NOMO-1 treated with dmso at 0.1 percent for 144 hours (cell line): ENCODE results near the gene TMEM208.

Experiments
- DNase-seq: peaks from one replicate; lab custom pipeline; 2025; ENCODE audit not compliant: unreplicated experiment; lab: John Stamatoyannopoulos, UW

Gene TMEM208

DNA sequence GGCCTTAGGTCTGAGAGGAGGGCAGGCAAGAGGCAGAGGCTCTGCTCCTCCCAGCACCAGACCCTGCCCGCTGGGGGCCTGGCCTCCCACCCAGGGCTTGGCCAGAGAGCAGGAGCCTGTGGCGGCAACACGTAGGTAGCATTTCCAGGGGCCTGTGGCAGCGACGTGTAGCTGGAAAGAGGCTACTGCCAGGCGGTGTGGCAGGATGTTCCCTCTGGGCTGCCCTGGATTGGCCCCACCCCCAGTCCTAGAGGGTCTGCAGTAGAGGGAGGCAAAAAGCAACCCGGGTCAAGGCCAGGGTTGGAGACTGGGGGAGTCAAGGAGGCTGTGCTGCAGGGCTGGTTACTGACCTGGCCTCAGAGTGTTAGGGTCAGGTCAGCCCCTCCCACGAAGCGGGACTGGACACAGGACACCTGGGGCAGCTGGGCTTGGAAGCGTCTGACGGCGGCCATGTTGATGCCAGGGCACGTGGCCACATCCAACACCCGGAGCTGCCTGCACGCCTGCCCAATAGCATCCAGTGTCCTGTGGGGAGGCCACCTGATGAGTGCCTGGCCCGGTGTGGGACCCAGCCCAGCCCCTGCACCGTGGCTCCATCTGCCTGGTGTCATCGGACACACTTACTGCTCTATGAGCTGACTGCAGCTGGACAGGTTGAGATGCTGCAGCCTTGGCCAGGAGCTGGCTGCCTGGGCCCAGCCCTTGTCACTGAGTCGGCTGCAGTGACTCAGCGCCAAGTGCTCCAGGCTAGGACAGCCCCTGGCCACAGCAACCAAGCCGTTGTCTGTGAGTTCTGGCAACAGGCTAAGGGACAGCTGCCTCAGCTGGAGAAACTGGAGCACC lies 19.5 kb upstream of the TMEM208 start:
- no peak for DNase-seq

DNA sequence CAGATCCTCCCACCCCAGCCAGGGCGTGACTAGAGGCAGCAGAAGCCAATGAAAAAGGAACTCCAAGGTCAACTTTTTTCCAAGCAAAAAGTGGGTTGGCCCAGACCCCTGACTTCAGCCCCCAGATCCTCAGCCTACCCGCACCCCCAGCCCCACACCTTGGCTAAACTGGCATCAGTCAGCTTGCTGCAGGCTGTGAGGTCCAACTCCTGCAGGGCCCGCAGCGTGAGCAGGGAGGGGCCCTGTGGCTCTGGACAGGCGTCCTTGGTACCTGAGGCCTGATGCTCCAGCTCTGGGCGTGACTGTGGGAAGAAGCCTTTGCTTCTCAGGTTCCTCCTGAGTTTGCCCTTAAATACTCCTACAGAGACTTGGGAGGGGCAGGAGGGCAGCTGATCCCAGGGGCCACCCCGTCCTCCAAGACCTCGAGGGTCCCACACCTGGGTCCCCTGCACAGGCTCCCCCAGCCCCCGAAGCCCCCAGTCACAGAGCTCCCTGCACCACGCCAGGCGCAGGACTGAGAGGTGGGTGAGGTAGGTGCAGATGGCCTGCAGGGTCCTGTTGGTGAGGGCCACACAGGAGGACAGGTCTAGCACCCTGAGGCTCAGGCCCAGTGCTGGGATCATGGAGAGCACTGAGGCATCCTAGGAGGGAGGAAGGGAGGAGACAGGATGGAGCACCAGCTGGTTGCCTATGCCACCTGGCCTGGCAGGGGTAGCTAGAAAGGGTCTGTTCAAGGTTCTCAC lies 18.6 kb upstream of the TMEM208 start:
- no peak for DNase-seq

GRCh38 chr16:67209565-67209964 lies 17.4 kb upstream of the TMEM208 start:
- no peak for DNase-seq

GRCh38 chr16:67210069-67210937 lies 16.6 kb upstream of the TMEM208 start:
- no peak for DNase-seq

DNA sequence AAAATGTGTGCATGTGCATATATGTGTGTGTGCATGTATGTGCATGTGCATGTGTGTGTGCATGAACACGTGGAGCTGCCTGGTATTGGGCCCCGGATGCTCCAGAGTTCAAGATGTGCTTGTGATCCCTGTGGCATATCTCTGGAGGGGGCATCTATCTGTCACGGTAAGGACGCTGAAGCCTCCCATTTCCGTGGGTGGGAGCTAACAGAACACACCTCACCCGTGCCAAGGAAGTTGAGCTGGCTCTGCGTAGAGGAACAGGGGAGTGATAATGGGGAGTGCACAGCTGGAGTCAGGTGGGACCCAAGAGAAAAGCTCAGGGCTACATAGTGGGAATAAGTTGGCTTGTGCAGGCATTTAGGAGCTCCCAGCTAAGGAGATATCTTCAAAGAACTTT lies 15.3 kb upstream of the TMEM208 start:
- DNase-seq = no peak

- DNase-seq = no peak
These were observed 14.2 kb upstream of the TMEM208 start for GRCh38 chr16:67212766-67213165.

DNA sequence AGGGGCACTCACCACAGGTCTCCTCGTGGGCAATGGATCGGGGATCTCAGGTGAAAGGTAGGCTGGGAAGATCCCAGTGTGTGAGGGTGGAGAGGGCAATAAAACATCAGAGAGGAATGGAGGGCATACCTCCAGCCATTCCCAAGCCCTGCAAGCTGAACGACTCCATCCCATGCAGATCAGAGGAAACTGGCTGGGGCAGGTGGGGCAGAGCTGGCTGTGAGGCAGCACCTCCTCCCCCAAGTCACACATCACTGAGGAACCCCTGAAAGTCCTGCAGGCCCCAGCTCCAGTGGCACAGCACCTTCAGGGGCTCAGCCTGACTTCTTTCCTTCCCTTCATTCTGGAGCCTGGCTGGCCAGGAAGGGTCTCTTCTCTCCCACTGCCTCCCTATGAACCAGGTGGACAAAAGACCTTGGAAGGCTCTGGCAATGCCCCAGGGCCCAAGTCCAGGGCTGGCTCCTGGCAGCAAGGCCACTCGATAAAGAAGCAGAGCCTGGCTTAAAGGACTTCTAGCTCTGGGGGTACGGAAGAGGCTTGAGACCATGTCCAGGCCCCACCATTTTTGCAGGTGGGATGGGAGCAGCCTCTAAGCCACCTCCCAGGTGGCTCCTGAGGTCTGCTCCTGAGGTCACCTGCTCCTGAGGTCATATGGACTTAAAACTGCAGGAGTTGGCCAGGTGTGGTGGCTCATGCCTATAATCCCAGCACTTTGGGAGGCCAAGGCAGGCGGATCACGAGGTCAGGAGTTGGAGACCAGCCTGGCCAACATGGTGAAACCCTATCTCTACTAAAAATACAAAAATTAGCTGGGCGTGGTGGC lies 13.5 kb upstream of the TMEM208 start:
- no peak for DNase-seq

DNA sequence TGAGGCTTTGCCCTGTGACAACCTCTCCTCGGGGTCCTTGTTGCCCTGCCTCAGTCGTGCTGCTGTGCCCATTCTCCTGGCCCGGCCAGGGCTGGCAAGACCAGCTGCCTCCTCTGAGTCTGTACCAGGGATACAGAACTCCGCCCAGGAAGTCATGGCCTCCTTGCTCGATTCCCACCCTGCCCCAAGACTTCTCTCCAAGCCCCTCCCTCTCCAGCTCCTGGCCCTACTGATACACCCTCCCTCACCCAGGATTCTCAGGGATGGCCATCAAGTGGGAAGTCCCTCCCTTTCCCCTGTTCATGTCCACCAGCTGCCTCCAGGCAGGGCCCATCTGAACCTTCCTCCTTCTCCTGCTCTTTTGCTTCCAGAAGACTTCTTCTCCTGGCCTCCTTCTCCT lies 11.2 kb upstream of the TMEM208 start:
- no peak for DNase-seq

- DNase-seq = no peak
These were observed 10.1 kb upstream of the TMEM208 start for GRCh38 chr16:67216612-67217490.

GRCh38 chr16:67223992-67224391 lies 2.9 kb upstream of the TMEM208 start:
- DNase-seq = no peak

GRCh38 chr16:67226295-67226803 lies 581 bp upstream of the TMEM208 start:
- DNase-seq = no peak

DNA sequence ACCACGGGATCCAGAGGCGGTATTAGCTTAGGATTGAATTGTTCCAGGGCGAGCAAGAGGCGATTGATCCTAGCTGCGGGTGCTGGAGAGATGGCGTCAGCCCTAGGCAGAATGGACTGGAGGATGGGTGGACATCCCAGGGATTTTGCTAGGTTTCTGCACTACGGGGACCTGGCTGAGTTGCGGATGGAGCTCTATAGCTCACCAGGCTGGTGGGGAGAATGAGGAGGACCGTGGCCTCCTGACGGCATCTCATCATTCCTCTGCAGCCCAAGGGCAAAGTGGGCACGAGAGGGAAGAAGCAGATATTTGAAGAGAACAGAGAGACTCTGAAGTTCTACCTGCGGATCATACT lies 614 bp downstream of the TMEM208 start:
- no peak for DNase-seq

- DNase-seq = no peak
These were observed 1.3 kb downstream of the TMEM208 start for GRCh38 chr16:67228034-67228785.

DNA sequence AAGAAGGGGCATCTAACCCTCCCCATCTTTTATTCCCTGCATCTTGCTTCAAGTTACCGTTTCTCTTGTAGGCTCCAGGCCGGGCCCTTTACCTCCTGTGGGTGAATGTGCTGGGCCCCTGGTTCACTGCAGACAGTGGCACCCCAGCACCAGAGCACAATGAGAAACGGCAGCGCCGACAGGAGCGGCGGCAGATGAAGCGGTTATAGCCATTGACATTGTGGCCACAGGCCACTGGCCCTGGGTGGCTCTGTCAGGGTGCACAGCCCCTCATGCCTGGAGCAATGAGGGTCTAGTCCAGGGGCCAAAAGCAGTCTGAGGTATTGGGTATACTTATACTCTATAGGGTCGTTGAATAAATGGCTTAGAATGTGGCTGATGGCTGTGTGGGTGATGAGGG lies 2.0 kb downstream of the TMEM208 start:
- no peak for DNase-seq

DNA sequence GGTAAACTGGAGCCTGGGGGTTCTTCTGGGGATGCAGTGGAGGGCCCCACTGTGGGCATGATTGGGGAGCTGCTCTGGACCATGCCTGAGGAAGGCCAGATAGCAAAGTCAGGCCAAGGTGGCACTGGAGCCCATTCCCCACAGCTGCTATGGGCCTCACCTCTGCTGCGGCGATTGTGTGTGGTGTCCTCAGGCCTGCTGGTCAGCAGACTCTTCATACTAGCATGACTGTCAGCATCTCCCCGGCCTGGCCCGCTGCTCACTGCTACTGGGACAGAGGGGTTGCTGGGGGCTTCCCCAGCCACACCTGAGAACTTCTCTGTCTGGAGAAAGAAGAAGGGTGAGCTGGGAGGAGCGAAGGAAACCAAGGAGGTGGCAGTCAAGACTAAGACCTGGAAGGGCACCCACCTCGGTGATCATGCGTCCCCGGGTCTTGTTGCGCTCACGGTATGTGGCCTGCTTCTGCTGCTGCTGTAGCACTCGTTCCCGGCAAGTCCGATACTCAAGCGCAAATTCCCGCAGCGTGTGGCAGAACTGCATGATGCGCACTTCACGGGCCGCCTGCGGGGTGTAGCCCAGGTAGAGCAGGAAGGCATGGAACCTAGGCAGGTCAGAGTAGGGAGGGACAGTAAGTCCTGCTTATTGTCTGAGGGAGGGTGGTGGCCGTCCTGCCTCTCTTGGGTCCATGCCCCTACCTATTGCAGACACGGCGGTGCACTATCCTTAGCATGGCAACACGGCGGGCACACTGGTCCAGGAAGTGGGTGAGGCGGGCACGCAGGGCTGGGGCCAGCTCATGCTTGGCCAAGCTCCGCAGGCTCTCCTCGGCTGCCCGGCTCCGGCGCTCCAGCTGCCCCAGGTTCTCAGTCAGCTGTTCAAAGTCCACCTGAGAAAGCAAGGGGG lies 3.2 kb downstream of the TMEM208 start:
- no peak for DNase-seq

DNA sequence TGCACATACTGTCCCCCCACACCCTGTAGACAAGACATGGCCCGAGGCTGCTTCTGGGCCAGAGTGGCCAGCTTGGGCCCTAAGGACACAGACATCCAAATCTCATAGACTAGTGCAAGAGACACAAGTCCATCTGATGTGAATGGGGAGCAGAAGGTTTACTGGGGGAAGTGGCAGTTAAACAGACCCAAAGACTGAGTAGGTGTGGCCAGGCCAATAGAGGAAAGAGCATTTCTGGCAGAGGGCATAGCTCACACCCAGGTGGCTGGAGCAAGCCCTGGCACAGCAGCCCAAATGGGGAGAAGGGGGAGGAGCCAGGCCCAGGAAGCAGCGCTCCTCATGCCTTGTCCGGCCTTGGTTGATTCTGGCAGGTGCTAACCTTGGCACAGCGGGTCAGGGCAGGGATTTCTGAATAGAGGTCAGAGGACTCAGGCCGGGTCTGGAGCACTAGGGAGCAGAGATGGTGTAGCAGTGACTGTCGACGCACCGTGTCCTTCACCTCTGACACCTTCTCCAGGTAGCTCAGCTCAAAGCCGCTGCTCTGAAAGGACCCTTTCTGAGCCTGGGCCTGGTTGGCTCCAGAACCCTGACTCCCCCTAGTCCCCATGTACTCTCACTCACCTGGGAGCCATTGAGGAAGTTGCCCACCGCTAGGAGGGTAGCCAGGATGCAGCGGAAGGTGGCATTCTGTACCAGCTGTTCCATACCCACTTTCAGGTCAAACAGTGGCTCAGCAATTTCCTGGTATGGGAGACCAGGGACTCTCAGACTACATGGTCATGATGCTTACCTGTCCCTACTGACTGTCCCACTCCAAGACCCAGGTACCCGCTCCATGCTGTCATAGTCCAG lies 4.1 kb downstream of the TMEM208 start:
- no peak for DNase-seq

DNA sequence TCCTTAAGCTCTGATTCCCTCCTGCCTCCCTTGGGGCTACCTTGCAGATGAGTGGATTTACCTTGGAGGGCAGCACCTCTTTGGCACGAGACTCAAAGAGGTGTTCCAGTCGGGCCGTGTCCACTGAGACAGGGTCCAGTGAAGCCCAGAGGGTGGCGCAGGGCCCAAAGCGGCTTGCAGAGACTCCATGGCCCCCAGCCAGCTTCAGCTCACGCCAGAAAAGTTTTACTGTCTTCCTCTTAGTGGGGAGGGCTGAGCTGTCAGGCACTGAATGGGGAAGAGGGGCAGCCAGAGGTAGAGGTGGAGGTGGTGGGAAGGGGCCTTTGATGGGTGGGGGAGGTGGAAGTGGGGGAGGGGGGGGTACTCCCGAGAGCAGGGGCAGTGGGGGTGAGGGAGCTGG lies 6.7 kb downstream of the TMEM208 start:
- DNase-seq = no peak
